ENCODE results near the gene RBM20.

DNA sequence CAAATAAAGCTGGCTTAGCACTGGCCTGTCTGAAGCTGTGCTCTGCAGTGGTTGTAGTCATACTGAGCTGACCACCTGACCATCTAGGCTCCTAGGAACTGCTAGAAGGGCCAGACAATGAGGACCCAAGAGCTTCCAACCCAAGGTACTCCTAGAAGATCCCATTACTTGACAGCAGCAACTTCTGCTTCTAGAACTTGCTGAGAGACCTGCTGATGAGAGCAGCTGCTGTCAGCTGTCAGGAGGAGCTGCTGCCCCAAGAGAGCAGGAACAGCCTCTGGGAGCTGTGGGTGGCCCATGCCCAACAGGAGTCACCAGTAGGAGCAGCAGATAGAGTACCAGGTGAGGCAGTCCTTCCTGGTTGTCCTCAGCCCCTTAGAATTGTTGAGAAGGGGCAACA lies 70.2 kb downstream of the RBM20 start:
- TF ChIP-seq, protein P1, sequence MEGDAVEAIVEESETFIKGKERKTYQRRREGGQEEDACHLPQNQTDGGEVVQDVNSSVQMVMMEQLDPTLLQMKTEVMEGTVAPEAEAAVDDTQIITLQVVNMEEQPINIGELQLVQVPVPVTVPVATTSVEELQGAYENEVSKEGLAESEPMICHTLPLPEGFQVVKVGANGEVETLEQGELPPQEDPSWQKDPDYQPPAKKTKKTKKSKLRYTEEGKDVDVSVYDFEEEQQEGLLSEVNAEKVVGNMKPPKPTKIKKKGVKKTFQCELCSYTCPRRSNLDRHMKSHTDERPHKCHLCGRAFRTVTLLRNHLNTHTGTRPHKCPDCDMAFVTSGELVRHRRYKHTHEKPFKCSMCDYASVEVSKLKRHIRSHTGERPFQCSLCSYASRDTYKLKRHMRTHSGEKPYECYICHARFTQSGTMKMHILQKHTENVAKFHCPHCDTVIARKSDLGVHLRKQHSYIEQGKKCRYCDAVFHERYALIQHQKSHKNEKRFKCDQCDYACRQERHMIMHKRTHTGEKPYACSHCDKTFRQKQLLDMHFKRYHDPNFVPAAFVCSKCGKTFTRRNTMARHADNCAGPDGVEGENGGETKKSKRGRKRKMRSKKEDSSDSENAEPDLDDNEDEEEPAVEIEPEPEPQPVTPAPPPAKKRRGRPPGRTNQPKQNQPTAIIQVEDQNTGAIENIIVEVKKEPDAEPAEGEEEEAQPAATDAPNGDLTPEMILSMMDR (IDR thresholded peaks at IDR 0.05; ENCODE audit: low read length): no peak
- no peak for TF ChIP-seq EZH2 (optimal IDR thresholded peaks at IDR 0.05; ENCODE audit: low read depth, low read length)

Data from MM.1S (cell line).